HG02938 (cell line): Measurements from ENCODE around the gene RRP8.

Experiments used
- ATAC-seq: cut with Tn5 transposase; IDR thresholded peaks from one replicate; pipeline ENCODE4 v1.9.1; 2021; ENCODE audit warnings: mild to moderate bottlenecking, moderate library complexity; ENCODE audit not compliant: unreplicated experiment

Gene RRP8

DNA sequence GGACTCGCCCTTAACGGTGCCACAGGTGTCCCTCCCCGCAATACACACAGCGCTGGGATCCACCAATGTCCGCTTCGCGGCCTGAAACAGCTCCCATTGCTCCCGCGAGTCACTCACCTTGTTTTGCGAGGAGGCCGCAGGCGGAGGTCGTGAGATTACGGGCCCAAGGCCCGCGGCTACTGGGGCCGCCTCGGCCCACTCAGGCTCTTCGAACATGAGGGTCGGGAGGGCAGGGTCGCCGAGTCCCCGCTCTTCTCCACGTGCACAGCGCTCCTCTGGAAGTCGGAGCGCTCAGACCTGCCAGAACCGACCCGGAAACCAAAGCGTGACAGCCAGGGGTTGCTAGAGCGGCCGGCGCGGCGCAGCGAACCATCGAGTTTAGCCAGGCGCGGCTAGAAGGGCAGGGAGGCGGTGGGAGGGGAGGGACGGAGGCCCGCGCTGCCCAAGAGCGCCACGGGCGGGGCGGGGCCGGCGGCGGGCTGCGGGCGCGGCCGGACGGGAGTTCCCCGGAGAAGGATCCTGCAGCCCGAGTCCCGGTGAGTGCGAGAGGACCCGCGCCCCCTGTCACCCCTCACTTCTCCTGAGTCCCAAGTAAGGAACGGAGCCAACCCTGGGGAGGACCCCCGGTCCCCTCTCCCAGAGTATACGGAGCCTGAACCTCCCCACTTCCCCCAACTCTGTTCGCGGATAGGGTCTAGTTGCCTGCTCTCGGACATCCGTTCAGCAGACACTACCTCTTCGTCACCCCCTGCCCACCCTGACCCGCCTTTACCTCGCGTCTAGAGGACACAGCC is at the start of gene RRP8, which contains the start of gene ILK:
RRP8 (minus strand) TSS at position 330 of the 794 bp plus-strand sequence; CDS start at position 216, 114 bp downstream.
ILK (plus strand) TSS at position 488 of the 794 bp plus-strand sequence. CDS start 498 bp downstream, outside the sequence.
- peak; percentile 66 for ATAC-seq

DNA sequence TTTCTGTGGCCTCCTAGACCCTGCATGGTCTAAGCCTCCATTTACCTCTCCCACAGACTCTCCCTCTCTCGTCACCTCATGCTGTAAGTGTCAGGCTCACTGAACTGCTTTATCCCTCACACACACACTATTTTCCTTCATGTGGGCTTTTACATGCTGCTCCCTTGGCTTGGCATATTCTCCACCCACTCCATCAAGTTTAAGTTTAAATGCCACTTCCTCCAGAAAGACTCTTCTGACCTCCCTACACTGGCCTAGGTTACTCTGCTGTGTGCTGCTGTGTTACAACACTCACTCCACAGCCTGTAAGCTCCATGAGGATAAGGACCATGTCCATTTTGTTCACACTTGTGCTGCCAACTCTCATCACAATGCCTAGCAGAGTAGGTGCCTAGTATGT is 49.7 kb upstream of the RRP8 start:
- ATAC-seq = no peak

DNA sequence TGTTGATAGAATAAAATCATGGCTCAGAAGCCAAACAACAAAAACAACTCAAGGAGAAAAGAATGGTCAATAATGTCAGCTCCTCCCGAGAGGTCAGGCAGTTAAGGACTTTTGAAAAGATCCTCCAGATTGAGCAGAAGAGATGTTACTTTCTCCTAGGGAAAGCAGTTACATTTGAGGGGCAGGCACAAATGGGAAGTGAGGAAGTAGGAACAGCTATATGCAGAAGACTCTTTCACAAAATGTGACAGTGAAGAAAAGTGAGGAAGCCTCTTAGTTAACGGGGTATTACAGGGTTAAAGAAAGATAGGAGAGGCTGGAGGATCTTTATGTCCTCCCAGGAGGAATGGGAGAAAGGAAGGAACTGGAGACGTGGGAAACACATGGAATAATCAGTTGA is 48.8 kb upstream of the RRP8 start:
- ATAC-seq = no peak

- no peak for ATAC-seq
These were observed 47.6 kb upstream of the RRP8 start for GRCh38 chr11:6650980-6651379.

DNA sequence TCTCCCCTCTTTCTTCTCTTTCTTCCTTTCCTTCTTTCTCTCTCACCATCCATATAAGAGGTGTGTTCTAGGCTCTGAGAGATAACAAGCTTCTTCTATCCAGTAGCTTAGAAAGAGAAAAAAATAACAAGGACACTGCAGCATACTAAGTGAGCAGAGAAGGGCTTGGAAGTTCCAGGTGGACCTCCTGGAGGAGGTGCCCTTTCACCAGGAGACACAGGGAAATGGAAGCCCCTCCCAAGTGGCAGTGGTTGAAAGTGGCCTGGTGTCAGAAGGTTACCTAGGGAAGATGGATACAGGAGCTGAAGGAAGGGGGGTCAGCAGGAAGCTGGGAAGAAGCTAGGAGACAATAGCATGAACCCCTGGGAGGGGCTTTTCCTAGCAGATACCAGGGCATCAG is 46.7 kb upstream of the RRP8 start:
- ATAC-seq = no peak

DNA sequence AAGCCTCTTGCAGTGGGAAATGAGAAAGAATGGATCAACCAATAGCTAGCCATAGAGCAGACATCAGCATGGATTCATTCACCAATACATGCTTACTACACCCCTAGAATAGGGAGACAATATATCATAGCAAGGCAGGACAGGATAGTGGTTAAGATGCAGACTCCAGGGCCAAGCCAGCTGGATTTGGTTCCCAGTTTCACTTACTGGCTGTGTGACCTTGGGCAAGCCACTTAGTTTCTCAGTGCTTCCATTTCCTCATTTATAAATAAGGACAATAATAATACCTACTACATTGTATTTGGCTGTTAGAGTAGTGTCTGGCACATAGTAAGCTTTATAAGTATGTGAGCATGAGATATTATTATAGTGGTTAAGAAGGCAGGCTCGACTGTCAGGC is 45.1 kb upstream of the RRP8 start:
- ATAC-seq = no peak

GRCh38 chr11:6647836-6648235 is 44.4 kb upstream of the RRP8 start:
- no peak for ATAC-seq

DNA sequence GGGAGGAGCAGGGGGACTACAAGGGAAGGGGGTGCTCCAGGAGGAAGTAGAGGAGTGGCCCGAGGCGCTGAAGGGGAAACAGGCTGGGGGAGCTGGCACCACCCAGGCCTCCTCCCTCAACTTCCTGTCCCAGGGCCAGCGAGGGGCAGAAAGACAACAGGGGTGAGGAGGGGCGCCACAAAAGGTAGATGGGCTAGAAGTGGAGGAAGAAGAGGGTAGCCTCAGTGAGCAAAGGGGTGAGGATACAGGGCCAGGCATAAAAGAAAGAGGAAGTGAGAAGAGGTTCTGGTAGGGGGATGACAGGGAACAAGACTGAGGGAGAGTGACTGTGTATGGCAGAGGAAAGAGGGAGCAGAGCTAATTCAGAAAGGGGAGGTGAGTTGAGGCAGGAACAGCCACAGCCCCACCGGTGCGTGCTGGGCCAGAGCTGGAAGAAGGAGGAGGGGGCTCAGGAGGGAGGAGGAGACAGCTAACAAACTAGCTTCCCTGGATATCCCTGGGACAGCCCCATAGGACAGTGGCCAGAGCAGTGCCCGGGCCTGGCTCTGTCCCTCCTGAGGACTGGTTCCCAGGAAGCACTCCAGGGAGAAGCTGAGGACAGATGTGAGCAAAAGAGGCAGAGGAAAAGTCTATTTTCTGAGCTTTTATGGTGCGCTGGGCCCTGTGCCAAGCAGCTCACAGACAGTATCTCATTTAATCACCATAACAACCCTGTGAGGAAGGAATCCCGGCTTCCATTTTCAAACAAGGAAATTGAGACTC is 43.7 kb upstream of the RRP8 start:
- ATAC-seq = peak; percentile 96

GRCh38 chr11:6646576-6646917 is 43.1 kb upstream of the RRP8 start:
- no peak for ATAC-seq

GRCh38 chr11:6646071-6646470 is 42.7 kb upstream of the RRP8 start:
- ATAC-seq = no peak

DNA sequence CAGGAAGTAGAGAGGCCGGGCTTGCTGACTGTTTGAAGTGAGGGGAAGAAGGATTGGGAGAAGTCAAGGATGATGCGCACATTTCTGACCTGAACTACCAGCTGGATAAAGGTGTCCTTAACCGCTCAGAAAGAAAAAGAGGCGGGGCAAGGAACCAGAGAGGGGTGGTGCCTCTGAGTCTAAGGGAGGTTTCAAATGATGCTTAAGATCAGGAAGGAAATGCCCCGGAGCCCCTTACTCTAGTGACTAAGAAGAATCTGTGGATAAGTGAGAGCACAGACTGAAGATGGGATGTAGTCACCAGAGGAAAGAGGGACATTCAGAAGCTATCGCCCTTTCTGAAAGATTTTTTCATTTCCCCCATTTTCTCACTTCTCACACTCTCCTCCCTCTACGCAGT is 39.5 kb upstream of the RRP8 start:
- no peak for ATAC-seq

GRCh38 chr11:6640985-6641701 is 37.7 kb upstream of the RRP8 start:
- no peak for ATAC-seq

DNA sequence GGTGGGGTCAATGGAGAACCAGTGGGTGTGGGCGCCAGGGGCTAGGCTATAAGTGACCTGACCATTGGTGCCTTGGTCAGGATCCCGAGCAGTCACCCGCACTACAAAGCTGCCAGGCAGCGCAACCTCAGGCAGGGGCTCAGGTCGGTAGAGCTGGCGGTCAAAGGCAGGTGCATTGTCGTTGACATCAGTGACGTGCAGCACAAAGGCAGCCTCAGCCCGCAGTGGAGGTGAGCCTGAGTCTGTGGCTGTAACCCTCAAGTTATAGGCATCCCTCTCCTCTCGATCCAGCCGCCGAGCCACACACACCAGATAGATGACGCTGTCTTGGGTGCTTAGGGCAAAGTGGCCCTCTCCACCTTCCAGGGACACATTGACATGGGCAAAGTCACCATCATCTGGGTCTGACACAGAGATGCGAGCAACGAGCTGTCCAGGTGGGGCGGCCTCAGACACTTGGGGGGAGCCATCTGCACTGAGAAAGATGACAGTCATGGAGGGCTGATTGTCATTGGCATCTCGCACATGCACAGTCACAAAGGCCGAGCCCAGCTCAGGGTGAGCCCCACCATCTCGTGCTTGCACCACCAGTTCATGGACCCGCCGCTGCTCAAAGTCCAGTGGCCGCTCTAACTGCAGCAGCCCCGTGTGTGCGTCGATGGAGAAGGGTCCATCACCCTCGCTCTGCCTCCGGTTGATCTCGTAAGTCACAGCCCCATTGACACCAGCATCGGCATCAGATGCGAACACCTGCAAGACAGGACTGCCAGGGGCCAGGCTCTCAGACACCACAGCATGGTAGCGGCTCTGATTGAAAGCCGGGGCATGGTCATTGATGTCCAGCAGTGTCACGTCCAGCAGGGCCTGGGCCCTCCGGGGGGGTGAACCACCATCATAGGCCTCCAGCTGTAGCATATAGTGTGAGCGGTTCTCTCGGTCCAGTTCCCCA is 36.9 kb upstream of the RRP8 start:
- no peak for ATAC-seq

DNA sequence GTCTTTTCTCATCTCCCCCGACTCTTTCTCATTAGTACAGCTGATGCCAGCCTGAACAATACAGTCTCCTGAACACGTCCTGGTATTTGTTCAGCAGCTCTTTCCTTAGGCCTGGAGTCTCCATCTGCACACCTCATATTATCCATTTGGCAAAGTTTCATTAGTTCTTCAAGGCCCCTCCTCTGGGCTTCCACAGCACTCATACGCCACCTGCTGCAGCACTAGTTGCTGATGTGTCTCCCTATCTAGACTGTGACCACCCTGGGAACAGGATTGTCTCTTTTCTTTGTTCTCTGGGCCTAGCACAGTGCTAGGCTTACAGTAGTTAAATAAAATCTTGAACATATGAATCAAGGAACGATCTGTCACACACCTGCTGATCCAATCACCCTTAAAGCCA is 35.0 kb upstream of the RRP8 start:
- no peak for ATAC-seq

GRCh38 chr11:6637871-6638270 is 34.5 kb upstream of the RRP8 start:
- no peak for ATAC-seq

- no peak for ATAC-seq
These were observed 33.1 kb upstream of the RRP8 start for GRCh38 chr11:6636480-6636879.

- no peak for ATAC-seq
These were observed 31.9 kb upstream of the RRP8 start for GRCh38 chr11:6635082-6635932.

DNA sequence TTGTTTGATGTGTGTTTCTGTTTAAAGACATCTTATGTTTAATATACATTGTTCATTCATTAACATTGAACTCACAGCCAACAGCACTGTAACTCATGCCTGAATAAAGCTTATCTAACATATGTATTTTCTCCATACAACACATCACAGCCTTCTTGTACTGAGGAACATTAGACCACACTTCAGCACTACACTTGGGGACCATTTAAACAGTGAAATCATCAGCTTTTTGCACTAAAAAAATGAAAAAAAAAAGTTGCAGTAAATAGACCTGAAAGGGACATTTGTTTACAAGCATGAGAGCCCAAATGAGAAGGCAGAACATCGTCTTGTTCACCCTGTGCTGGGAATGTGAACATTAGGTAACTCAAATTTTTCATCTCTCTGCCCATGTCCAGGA is 31.1 kb upstream of the RRP8 start:
- no peak for ATAC-seq
